WTC11 (cell line): ENCODE results near the gene MIDN. TPM values are rescaled to one million over a fixed set of nuclear protein-coding genes. Genes with fewer than 3 reads are reported as not detected.

Source experiments
- ATAC-seq: fragments of 200-7000 bp; cut with Tn5 transposase; 2 replicates; pipeline ENCODE4 v1.10.0; 2021; ENCODE audit warnings: mild to moderate bottlenecking, moderate library complexity
- CTCF ChIA-PET: fragments of 300-600 bp; sonication (Branson Sonifier 250); formaldehyde crosslinking; loops from one replicate; lab custom pipeline; 2021; ENCODE audit warnings: antibody characterized with exemption; lab: Charles Lee
- POLR2A ChIA-PET: fragments of 350-600 bp; sonication (Branson Sonifier 250); formaldehyde crosslinking; loops from one replicate; lab custom pipeline; 2021; ENCODE audit warnings: antibody characterized with exemption; lab: Charles Lee
- DNase-seq: peaks from one replicate; pipeline ENCODE4 v3.0.0; 2021; ENCODE audit warnings: low spot score
- H3K27ac Mint-ChIP-seq: 2 replicates; pipeline ENCODE4 v1.8.0; 2021; ENCODE audit warnings: mixed read lengths
- H3K27me3 Mint-ChIP-seq: 2 replicates; pipeline ENCODE4 v1.8.0; 2021; ENCODE audit warnings: low read depth, mild to moderate bottlenecking, moderate library complexity, mixed read lengths
- H3K36me3 Mint-ChIP-seq: 2 replicates; pipeline ENCODE4 v1.8.0; 2021; ENCODE audit warnings: mixed read lengths
- H3K4me1 Mint-ChIP-seq: 2 replicates; pipeline ENCODE4 v1.8.0; 2022; ENCODE audit warnings: mixed read lengths
- H3K4me3 Mint-ChIP-seq: 2 replicates; pipeline ENCODE4 v1.8.0; 2021; ENCODE audit warnings: mild to moderate bottlenecking, moderate library complexity, mixed read lengths
- H3K9me3 Mint-ChIP-seq: 2 replicates; pipeline ENCODE4 v1.8.0; 2021; ENCODE audit warnings: mixed read lengths
- ATF3 ChIP-seq: sonication (generic); formaldehyde crosslinking; conservative IDR thresholded peaks from 2 replicates; pipeline ENCODE4 v1.8.1; 2022; ENCODE audit warnings: mild to moderate bottlenecking, missing genetic modification reagents
- CBFB ChIP-seq: sonication (generic); formaldehyde crosslinking; IDR thresholded peaks from 2 replicates; pipeline ENCODE4 v1.8.1; 2022; ENCODE audit warnings: mild to moderate bottlenecking, low read depth, missing genetic modification reagents
- CTCF ChIP-seq: fragments of 200-600 bp; IDR thresholded peaks from 2 replicates; pipeline ENCODE4 v1.8.0; 2022; ENCODE audit warnings: antibody characterized with exemption
- E2F4 ChIP-seq: sonication (generic); formaldehyde crosslinking; IDR thresholded peaks from 2 replicates; pipeline ENCODE4 v1.8.1; 2022; ENCODE audit warnings: low read depth, mild to moderate bottlenecking, moderate library complexity, missing genetic modification reagents, borderline replicate concordance
- E2F5 ChIP-seq: sonication (generic); formaldehyde crosslinking; IDR thresholded peaks from 2 replicates; pipeline ENCODE4 v1.8.1; 2022; ENCODE audit warnings: mild to moderate bottlenecking, moderate library complexity, missing genetic modification reagents
- ETV6 ChIP-seq: sonication (generic); formaldehyde crosslinking; IDR thresholded peaks from 2 replicates; pipeline ENCODE4 v1.8.1; 2022; ENCODE audit warnings: mild to moderate bottlenecking, missing genetic modification reagents
- FOXK1 ChIP-seq: sonication (generic); formaldehyde crosslinking; IDR thresholded peaks from 2 replicates; pipeline ENCODE4 v1.8.0; 2022; ENCODE audit warnings: mild to moderate bottlenecking, moderate library complexity, missing genetic modification reagents
- FOXP1 ChIP-seq: sonication (generic); formaldehyde crosslinking; IDR thresholded peaks from 2 replicates; pipeline ENCODE4 v1.8.0; 2022; ENCODE audit warnings: missing genetic modification reagents, mild to moderate bottlenecking, moderate library complexity, borderline replicate concordance
- FOXP4 ChIP-seq: sonication (generic); formaldehyde crosslinking; IDR thresholded peaks from 2 replicates; pipeline ENCODE4 v1.8.0; 2022; ENCODE audit warnings: mild to moderate bottlenecking, missing genetic modification reagents
- GABPB1 ChIP-seq: sonication (generic); formaldehyde crosslinking; IDR thresholded peaks from 2 replicates; pipeline ENCODE4 v1.8.1; 2023; ENCODE audit warnings: mild to moderate bottlenecking, missing genetic modification reagents
- JUN ChIP-seq: sonication (generic); formaldehyde crosslinking; IDR thresholded peaks from 2 replicates; pipeline ENCODE4 v1.8.0; 2023; ENCODE audit warnings: mild to moderate bottlenecking, missing genetic modification reagents
- KAT7 ChIP-seq: sonication (generic); formaldehyde crosslinking; IDR thresholded peaks from 2 replicates; pipeline ENCODE4 v1.8.1; 2023; ENCODE audit warnings: missing genetic modification reagents, mild to moderate bottlenecking, borderline replicate concordance
- MLX ChIP-seq: sonication (generic); formaldehyde crosslinking; IDR thresholded peaks from 2 replicates; pipeline ENCODE4 v1.8.1; 2023; ENCODE audit warnings: mild to moderate bottlenecking, missing genetic modification reagents, moderate library complexity
- NR2C2 ChIP-seq: sonication (generic); formaldehyde crosslinking; IDR thresholded peaks from 2 replicates; pipeline ENCODE4 v1.8.0; 2022; ENCODE audit warnings: mild to moderate bottlenecking, missing genetic modification reagents
- PRDM15 ChIP-seq: sonication (generic); formaldehyde crosslinking; IDR thresholded peaks from 2 replicates; pipeline ENCODE4 v1.8.0; 2022; ENCODE audit warnings: missing genetic modification reagents
- RELA ChIP-seq: sonication (generic); formaldehyde crosslinking; IDR thresholded peaks from 2 replicates; pipeline ENCODE4 v1.8.1; 2022; ENCODE audit warnings: missing genetic modification reagents, mild to moderate bottlenecking, borderline replicate concordance
- RORB ChIP-seq: fragments of 250-450 bp; sonication (Bioruptor Pico); IDR thresholded peaks from 2 replicates; pipeline ENCODE4 v1.9.0; 2021; ENCODE audit warnings: mild to moderate bottlenecking
- SOX15 ChIP-seq: fragments of 250-450 bp; sonication (Bioruptor Pico); IDR thresholded peaks from 2 replicates; pipeline ENCODE4 v1.9.0; 2021; ENCODE audit warnings: mild to moderate bottlenecking
- SP1 ChIP-seq: sonication (generic); formaldehyde crosslinking; conservative IDR thresholded peaks from 2 replicates; pipeline ENCODE4 v1.8.1; 2022; ENCODE audit warnings: missing genetic modification reagents
- TP53 ChIP-seq: sonication (generic); formaldehyde crosslinking; IDR thresholded peaks from 2 replicates; pipeline ENCODE4 v1.8.1; 2023; ENCODE audit warnings: mild to moderate bottlenecking, missing genetic modification reagents
- USF2 ChIP-seq: sonication (generic); formaldehyde crosslinking; IDR thresholded peaks from 2 replicates; pipeline ENCODE4 v1.8.1; 2023; ENCODE audit warnings: mild to moderate bottlenecking, missing genetic modification reagents, moderate library complexity
- ZBTB21 ChIP-seq: sonication (generic); formaldehyde crosslinking; IDR thresholded peaks from 2 replicates; pipeline ENCODE4 v1.8.1; 2023; ENCODE audit warnings: mild to moderate bottlenecking, missing genetic modification reagents, borderline replicate concordance
- ZNF138 ChIP-seq: sonication (generic); formaldehyde crosslinking; conservative IDR thresholded peaks from 2 replicates; pipeline ENCODE4 v1.8.1; 2022; ENCODE audit warnings: mild to moderate bottlenecking, moderate library complexity, missing genetic modification reagents
- ZNF232 ChIP-seq: sonication (generic); formaldehyde crosslinking; IDR thresholded peaks from 2 replicates; pipeline ENCODE4 v1.8.0; 2022; ENCODE audit warnings: mild to moderate bottlenecking, missing genetic modification reagents
- ZNF317 ChIP-seq: sonication (generic); formaldehyde crosslinking; IDR thresholded peaks from 2 replicates; pipeline ENCODE4 v1.8.1; 2023; ENCODE audit warnings: low read depth, mild to moderate bottlenecking, moderate library complexity, missing genetic modification reagents, borderline replicate concordance
- ZNF416 ChIP-seq: fragments of 250-450 bp; sonication (Bioruptor Pico); IDR thresholded peaks from 2 replicates; pipeline ENCODE4 v1.9.0; 2021; ENCODE audit warnings: mild to moderate bottlenecking, inconsistent platforms
- ZNF671 ChIP-seq: fragments of 250-450 bp; sonication (Bioruptor Pico); IDR thresholded peaks from 2 replicates; pipeline ENCODE4 v1.8.0; 2021; ENCODE audit warnings: mild to moderate bottlenecking
- total RNA-seq: library from RNA; stranded (reverse); gene quantifications from 3 replicates; pipeline ENCODE4 v1.2.3, GENCODE V29; 2021

MIDN gene
- total RNA-seq, 1 experiment from 2014 or later, result 189 TPM

GRCh38 chr19:1241417-1242095, 6.8 kb upstream of the MIDN start, which contains the start of gene ATP5F1D:
Gene ATP5F1D, plus strand, starts transcription at chr19:1241751. Its CDS starts 100 bp downstream, at chr19:1241851.
- no peaks in the 10 kb centered on the region for H3K36me3 Mint-ChIP-seq
- DNase-seq, result peak; percentile 95
- CTCF ChIA-PET, result interaction anchor here (0.7 to 9.7 kb wide), 11 partner anchors 19 to 177 kb away, joined by 3 to 648 read pairs (median 6); partner anchors contain the start of genes ARHGAP45, CIRBP and GPX4
- POLR2A ChIA-PET, result interaction anchor here (1.7 kb wide), 1 partner anchor 27 kb away, joined by 4 read pairs; no protein-coding TSS in a partner anchor
- peak within 1 kb of the TSS; percentile 86 for H3K4me3 Mint-ChIP-seq
- peaks cover 4% of the 10 kb centered on the region; the same call in 1 of the 2 replicates for H3K27me3 Mint-ChIP-seq
- peaks cover 26% of the 10 kb centered on the region for H3K4me1 Mint-ChIP-seq
- no peaks in the 10 kb centered on the region for H3K9me3 Mint-ChIP-seq
- ATAC-seq, result peak; percentile 43
- H3K27ac Mint-ChIP-seq, result peak within 1 kb of the TSS; percentile 87
- TF ChIP-seq SP1 (CRISPR knock-in tag) (peak; percentile 92), ZNF671 (CRISPR knock-in tag) (no peak), ZBTB21 (CRISPR knock-in tag) (no peak), SOX15 (no peak), FOXP1 (peak; percentile 55; the same call in 1 of the 2 replicates), FOXK1 (peak; percentile 86), ZNF138 (no peak), ZNF416 (CRISPR knock-in tag) (no peak), RORB (CRISPR knock-in tag) (no peak), TP53 (CRISPR knock-in tag) (peak; percentile 69; the same call in 1 of the 2 replicates), ATF3 (no peak), USF2 (CRISPR knock-in tag) (peak; percentile 59), JUN (CRISPR knock-in tag) (no peak), PRDM15 (CRISPR knock-in tag) (peak; percentile 78), ZNF232 (no peak), E2F4 (CRISPR knock-in tag) (no peak), KAT7 (CRISPR knock-in tag) (peak; percentile 86; the same call in 1 of the 2 replicates), MLX (no peak), CBFB (CRISPR knock-in tag) (peak; percentile 79; the same call in 1 of the 2 replicates), E2F5 (no peak), NR2C2 (CRISPR knock-in tag) (no peak), ZNF317 (CRISPR knock-in tag) (no peak), CTCF (no peak), GABPB1 (peak; percentile 73), FOXP4 (CRISPR knock-in tag) (0 out of 2 replicates have a peak, but pooled peaks have one; percentile 49), RELA (no peak), ETV6 (peak; percentile 39; the same call in 1 of the 2 replicates)
